Measurements from ENCODE around the gene AQP1.

AQP1 gene

DNA sequence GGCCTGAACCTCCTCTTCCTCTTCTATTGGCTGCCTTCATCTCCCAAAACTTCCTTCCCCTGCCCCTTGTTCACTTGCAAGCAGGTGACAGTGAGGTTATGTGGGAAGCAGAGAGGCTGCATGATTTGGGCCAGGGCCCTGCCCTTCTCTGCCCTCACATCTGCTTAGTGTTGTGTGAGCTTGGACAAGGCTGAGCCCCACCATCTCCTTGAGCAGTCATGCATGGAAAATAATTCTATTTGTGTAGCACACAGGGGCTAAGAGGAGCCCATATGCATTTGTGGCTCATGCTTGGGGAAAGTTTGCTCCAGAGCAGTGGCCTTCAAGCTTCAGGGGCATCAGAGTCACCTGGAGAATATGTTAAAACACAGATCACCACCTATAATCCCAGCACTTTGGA is 26.8 kb upstream of the AQP1 start:
- no peak for DNase-seq (ENCODE audit: low spot score)

DNA sequence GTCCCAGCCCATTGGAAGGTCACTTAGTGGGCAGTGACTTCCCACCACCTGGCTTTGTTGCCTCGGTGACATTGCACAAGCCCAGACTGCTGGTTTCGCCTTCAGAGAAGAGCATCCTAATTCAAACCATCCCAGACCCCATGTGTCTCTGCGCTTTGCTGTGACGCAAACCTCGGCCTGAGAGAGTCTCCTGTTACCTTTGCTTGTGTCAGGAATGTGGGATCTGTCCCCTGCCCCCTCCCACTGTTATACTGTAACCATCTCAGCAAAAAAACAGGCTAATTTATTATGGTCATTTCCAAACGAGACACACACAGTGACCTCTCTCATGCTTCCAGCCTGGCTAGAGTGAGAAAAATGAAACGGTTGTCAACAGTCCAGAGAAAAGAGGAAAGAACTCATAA is 25.0 kb upstream of the AQP1 start:
- no peak for DNase-seq (ENCODE audit: low spot score)

DNA sequence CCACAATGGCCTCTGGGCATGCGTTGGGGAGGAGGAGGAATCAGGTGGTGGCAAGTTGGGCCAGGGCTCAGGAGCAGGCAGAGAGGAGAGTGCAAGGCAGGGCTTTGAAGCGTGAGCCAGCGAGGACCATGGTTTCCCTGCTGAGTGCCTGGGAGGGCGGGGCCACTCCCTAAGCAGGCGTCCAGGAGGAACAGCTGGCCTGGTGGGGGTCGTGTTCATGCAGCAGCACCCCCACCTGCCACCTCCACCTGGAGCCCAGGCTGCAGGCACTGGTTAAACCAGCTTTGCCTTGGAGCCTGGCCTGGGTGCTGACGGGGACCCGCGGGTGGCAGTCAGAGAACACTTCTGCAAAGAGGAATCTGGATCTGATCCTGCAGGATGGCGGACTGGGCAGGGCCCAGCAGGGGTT is 24.2 kb upstream of the AQP1 start:
- DNase-seq (ENCODE audit: low spot score) = no peak

DNA sequence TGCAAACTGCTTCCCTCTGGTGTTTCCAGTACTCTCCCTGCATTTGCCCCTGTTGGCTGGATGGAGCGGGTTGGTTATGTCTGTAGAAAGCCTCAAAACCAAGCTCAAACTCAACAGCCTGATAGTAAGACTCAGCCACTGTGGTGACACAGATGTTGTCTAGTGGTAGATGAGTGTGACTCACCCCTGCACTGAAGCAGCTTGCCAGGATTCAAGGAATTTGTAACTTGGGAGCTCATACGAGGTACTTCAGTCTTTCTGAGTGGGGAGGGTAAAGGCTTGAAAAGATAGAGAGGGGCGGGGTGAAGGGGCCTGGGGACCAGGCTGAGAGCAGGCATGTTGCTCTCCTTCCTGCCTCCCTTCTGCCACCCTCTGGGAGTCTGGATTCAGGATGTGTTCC is 22.9 kb upstream of the AQP1 start:
- peak; percentile 51 for DNase-seq (ENCODE audit: low spot score)

DNA sequence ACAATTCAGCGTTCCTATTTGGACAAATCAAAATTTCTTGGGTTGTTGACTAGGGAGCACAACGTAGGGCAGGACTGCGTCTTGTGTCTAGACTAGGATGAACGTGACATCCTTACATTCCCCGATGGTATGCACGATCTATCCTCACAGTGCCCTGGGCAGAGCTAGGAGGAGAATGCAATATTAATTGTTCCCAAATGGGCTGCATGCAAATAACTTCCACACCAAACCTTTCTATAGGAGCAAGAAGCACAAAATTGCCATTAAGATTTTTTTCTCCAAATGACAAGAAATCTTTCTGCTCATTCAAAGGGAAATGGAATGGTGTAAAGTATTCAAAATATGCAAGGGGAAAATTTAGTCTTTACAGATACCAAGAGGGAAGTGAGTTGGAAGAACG is 21.4 kb upstream of the AQP1 start:
- DNase-seq (ENCODE audit: low spot score) = no peak

DNA sequence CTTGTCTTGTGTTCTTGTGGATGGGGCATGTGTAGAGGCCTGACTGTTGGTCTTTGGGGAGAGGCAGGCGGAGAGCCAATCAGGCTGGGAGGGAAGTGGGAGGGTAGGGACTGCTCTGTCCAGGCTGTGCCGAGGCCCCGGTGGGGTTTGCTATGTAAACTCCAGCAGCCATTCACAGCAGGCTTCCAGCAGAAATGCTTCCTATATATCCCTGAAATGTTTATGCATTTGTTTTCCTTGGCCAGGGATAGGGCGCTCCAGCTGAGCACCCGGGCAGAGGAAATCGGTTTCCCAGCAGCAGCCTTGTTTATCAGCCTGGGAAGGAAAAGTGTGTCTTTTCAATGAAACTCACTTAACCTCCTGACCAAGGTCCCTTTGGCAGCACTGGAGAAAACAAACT is 18.3 kb upstream of the AQP1 start:
- no peak for DNase-seq (ENCODE audit: low spot score)

DNA sequence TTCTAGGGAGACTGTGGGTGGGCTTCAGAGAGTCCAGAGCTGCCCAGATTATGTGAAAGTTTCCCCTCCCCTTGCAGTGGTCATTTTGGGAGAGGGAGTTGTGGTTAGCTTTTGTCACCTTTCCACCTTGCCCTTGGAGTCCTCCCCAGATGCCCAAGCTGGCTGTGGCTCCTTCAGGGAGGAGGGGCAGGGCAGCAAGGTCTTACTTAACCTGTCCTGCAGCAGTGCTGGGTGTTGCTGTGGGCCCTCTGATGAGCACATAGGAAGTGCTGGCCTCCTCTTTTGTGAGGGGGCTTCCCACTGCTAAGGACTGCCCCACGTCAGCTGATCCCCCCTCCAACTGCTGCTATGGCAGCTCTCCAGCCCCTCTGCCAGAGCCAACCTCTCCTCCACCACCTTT is 17.6 kb upstream of the AQP1 start:
- no peak for DNase-seq (ENCODE audit: low spot score)

DNA sequence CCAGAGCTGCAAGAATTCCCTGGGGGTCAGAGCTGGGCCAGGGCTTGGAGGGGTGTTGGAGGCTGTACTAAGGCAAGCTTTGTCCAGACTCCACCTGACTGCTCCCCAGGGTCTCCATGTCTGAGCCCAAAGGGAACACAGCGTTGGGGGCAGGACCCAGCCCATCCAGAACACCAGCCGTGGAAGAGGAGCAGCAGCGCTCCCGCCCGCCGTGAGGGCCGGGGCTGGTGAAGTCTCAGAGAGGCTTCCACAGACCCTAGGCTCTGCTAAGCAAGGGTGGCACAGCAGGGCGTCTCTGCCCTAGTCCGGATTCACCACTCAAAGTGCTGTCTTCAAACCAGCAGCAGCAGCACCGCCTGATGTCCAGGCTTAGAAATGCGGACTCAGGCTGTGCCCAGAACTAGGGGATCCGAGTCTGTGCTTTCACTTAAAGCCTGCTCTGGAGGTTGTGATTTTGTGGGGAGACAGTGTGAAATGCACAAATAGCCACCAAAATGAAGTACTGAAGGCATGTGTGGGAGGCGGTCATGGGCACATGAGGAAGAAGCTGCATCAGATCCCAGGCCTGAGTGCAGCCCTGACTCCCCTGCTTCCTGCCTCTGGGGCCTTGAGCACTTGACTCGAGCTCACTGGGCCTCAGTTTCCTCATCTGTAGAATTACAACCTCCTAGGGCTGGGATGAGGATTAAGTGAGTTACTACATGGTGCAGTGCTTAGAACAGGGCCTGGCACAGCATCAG is 16.6 kb upstream of the AQP1 start:
- DNase-seq (ENCODE audit: low spot score) = no peak

DNA sequence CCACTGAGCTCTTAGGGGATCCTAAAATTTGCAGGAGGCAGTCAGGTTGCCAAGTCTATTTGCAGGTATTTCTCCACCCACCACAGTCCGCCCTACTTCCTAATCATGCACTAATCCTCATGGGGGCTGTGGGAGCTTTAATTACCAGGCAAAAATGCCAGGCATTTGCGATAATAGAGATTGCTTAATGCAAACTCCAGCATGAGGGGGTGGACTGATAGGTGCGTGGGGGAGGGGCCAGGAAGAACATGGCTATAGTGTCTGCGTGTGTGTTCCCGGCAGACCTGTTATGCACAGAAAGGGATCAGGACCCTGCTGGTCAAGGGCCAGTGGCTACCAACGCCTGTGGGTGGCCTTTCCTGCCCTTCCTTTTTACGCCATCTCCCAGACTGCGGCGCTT is 15.6 kb upstream of the AQP1 start:
- DNase-seq (ENCODE audit: low spot score) = no peak

DNA sequence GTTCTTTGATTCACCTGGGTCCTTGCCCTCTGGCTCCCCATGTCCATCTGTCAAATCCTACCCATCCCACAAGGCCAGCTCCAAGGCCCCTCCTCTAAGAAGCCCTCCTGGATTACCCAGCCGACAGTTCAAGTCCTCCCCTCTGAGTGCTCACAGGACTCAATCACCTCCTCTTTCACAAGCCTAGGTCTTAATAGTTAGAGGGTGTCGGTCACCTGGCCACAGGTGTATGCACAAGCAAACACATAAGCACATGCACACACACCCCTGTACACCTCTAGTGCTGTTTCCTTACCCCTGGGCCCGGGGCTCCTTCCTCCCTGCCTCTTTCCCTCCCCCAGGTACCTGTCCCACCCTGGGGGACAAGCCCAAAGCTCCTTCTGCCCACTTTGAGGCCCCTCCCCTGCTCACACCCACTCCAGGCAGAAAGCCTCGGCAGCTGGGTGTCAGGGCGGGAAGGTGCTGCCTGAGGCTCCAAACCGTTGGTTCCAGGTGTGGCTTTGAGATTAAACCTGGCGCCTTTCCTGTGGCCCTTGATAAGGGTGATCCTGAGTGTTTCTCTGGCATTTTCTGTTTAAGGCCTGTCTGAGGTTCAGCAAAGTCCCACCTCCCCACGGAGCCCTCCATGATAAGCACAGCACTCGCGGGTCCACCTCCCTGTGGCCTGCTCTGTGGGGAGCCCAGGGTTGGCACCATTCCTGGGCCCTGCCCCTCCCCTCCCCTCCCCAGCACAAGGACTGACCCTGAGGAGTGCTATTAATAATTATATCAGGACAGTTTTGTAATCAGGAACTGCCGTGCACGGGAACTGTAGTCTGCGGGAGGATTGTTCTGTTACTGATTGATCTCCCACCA is 14.6 kb upstream of the AQP1 start:
- DNase-seq (ENCODE audit: low spot score) = no peak

DNA sequence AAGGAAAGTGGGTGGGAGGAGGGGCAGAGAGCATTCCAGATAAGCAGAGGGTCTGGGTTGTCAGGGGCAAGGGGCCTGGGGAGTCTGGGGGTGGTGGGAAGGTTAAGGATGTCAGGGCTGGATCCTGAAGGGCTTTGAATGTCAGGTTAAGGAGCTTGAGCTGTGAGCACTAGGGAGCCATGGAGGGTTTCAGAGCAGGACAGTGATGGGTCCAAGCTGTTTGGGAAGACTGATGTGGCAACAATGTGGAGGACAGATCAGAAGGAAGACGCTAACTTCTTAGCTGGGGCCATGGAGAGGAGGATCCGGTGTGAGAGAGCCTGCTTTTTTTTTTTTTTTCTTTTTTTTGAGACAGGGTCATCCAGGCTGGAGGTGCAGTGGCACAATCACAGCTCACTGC is 13.9 kb upstream of the AQP1 start:
- DNase-seq (ENCODE audit: low spot score) = no peak

DNA sequence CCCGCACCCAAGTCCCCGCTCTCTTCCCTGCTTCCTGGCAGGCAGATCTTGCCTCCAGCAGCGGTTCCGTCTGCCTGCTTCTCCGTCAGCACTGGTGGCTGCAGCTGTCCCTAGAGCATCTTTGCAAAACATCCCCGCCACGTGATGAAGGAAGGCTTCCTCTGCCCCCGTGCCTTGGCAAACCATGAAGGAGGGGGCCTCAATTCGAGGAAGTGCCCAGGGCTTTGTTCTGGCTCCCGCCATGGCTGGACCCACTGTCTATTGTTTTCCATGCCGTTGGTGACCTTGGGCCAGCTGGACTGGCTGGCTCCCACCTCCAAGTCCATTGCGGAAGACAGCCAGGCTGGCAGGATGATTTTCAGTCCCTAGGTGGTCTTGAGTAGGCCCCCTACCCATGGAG is 13.2 kb upstream of the AQP1 start:
- DNase-seq (ENCODE audit: low spot score) = no peak

DNA sequence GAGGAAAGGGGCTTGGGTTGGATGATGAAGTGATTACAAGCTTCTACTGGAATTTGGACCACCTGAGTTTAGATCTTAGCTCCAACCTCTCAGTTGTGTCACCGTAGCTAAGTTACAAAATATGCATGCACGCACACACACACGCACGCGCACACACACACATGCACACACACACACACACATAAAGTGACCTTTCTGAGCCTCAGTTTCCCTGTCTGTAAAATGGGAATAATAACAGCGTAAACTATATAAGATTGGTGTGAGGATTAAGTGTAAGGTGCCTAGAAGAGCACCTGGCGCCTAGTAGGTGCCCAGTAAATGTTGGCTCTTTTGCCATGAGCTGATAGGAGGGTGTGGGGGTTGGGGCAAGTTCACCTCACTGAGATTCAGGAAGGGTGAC is 12.6 kb upstream of the AQP1 start:
- DNase-seq (ENCODE audit: low spot score) = no peak

DNA sequence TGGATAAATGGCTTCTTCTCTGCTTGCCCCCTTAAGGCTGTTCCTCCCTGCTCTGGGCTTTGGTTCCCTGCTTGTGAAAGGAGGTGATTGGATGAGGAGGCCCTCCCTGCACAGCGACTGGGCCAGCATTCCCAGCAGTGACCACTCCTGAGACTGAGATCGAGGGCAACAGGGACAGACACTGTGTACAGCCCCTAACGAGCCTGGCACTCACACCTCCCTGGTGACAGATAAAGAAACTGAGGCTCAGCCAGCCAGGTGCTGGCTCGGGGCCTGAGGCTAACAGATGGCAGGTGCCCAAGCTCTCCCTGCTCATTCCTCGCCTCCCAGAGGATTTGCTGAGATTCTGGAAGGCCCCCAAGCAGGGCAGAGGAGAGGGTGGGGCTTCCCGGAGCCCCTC is 12.0 kb upstream of the AQP1 start:
- no peak for DNase-seq (ENCODE audit: low spot score)

DNA sequence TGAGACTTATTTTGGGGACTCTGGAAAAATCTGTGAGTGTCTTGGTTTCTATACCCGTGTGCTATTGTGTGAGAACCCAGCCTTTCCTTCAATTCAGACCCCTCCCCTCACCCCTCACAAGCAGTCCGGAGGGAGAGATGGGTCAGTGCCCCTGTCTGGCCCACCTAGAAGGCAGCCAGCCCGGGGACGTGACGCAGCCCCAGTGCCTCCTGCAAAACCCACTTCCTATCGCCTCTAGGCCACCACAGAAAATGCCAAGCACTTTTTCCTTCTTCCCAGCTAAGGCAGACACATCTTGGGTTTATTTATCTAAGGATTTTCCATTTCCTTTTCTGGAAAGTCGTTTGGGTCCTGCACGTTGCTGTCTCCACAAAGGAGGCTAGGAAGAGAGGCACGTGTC is 11.6 kb upstream of the AQP1 start:
- DNase-seq (ENCODE audit: low spot score) = no peak

DNA sequence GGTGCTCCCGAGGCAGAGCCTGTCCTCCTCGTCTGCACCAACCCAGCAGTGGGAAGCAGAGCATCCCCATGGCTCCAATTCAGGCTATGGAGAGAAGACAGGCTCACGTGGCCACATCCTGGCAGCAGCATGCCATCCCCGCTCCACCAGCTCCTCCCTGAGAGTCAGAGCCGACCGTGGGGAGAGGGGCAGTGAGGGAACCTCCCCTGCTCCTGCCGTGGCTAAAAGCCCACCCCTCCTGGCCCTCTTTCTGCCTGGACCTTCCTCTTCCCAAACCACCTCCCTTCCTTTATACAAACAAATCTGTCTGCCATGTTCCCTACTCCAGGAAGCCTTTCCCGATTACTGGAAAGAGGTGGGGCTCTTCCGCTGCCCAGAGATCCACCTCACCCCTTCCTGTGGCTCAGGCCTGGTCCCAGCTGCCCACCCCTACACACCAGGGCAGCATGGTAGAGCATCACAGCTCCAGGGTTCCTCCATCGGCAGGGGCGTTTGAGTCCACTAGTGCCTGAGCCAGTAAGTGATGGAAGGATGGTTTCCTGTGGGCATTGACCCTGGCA is 10.8 kb upstream of the AQP1 start:
- DNase-seq (ENCODE audit: low spot score) = no peak

DNA sequence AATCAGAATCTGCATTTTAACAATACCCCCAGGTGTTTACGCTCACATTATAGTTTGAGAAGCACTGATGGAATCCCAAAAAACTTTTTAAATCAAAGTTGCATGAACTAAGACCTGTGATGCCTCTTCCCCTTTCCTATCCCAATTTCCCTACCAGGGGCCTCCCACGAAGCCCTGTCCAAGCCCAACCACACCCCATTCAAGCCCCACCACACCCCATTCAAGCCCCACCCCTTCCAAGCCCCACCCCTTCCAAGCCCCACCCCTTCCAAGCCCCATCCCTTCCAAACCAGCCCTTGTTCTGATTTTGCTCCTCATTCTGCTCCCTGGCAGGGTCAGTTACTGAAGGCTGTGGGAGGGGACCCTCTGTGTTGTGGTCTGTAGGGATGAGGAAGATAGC is 9.8 kb upstream of the AQP1 start:
- DNase-seq (ENCODE audit: low spot score) = no peak

DNA sequence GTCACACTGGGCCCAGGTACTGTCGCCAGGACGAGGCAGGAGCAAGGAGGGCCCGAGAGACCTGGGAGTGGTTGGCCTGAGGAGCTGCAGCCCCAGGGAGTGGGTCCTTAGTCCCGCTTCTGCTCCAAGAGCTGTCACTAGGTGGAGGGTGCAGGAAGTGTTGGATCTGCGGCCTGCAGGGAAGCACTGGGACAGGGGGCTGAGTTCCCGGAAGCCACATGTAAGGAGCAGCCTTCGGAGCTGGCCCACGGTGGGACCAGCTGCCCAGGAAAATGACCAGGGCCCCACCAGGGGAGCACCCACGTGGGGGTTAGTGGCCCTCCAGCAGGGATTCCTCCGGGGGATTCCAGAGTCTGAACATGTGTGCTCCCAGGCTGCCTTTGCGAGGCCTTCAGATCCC is 9.2 kb upstream of the AQP1 start:
- no peak for DNase-seq (ENCODE audit: low spot score)

DNA sequence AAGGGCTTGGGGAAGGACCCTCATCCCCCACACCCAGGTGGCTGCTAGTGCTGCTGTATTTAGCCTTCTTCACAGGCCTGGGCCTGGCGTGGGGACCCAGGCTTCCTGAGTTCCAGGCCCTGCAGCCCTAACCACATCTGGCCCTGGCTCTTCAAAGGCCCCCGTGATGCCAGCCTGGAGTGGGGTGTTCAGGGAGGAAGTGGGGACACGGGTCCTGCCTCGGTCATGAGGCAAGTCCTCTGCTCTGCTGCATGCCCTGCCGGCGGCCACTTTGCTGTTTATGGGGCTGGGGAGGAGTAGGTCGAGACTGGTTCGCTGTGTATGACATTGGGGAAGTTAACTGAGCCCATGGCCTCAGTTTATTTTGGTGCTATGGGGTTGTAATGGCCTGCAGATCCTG is 8.5 kb upstream of the AQP1 start:
- no peak for DNase-seq (ENCODE audit: low spot score)

DNA sequence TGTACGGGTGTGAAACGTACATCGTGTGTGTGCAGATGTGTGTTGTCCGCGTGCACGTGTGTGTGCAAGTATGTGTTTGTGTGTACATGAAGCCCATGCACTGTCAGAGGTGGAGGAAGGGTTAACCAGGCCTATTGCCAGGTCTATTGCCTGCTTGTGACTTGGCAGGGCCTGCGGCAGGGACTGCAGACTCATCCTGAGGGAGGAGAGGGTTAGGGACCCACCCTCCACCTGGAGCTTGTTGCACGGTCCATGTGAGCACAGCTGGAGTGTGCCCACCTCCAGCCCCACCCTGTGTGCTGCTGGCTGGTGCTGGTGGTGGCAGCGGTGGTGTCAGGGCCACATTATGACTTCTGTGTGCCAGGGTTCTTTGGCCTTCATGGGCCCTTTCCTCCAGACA is 7.1 kb upstream of the AQP1 start:
- no peak for DNase-seq (ENCODE audit: low spot score)

DNA sequence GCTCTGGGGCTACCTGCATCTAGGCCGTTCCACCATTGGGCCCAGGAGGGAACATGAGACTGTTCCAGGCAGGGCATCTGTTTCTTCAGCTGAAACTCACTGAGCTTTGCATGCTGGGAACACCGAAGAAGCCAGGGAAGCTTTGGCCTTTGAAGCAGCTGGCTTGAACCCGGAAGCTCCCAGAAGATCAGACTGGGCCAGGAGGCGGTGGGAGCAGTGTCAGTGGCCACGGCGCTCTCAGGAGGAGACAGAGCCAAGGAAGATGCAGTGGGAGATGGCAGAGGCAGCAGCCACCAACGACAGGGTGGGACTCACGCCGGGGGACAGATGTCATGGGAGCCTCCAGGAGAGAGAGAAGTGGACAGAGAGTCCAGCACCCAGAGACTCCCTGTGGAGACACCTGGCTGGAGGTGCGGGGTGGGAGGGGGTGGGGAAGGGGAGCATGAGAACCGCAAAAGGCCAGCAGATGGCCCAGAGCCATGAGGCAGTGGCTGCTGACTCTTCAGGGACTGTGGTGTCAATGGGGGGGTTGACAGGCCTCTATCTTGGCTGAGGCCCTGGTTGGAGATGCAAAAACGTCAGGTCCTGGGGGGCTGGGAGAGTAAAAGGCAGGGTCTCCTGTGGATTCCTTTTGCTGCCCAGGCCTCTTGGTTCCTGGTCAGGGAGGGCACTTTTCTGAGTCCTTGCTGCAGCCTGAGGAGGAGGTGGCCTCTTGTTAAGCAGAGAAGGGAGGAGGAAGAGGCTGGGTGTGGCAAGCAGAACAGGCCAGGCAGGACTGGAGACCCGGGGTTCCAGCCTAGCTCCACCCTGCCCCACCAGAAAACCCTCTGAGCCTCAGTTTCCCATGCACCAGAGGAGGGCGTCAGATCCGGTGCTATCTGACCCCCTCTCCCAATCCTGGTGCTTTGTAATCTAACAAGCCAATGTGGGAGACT is 6.3 kb upstream of the AQP1 start:
- no peak for DNase-seq (ENCODE audit: low spot score)

DNA sequence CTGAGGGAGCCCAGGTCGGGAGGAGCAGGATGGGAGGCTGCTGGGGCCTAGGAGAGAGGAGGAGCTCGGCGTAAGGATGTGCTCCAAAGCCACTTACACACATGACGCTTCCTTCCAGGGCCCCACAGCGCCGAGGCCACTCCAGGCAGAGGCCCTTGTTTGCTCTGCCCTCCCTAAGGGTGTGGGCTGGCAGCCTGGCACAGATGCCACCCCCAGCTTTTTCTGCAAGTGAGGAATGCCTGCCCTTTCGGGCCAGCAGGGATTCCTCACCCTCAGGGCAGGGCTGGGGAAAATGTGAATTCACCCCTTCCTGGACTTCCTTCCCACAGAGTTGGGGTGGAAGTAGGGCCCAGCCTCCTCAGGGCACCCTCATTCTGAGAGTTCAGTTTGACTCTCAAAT is 5.6 kb upstream of the AQP1 start:
- DNase-seq (ENCODE audit: low spot score) = no peak

Measured in kidney capillary endothelial cell (primary cell).